HCT116 (cell line): ENCODE measurements around the gene ZSCAN29. TPM values are rescaled to one million over a fixed set of nuclear protein-coding genes. Genes with fewer than 3 reads are reported as not detected.

ENCODE experiments used
- ATAC-seq: fragments of 200-7000 bp; cut with Tn5 transposase; 2 replicates; pipeline ENCODE4 v1.9.1; 2020; ENCODE audit warnings: mild to moderate bottlenecking, moderate library complexity
- BruUV-seq: library from RNA; stranded (reverse); fragments of 400-500 nt; replicated peaks from 2 replicates; lab custom pipeline; 2021; lab: Mats Ljungman, UMichigan
- CTCF ChIA-PET: fragments of 300-600 bp; sonication (Branson Sonifier 250); formaldehyde crosslinking; loops from one replicate; lab custom pipeline; 2021; ENCODE audit warnings: antibody characterized with exemption; lab: Charles Lee
- POLR2A ChIA-PET: fragments of 300-600, 350-600 bp; sonication (Branson Sonifier 250); formaldehyde crosslinking; loops from one replicate; lab custom pipeline; 2021; ENCODE audit warnings: antibody characterized with exemption; lab: Charles Lee
- RAD21 ChIA-PET, 2 experiments: fragments of 300-600 bp; sonication (Branson Sonifier 250); formaldehyde crosslinking; loops; one replicate each; lab custom pipeline; 2023; ENCODE audit warnings: low total read pairs in 2 of 2; ENCODE audit not compliant: uncharacterized antibody in 2 of 2, unreplicated experiment in 2 of 2, low non-redundant PET in 1 of 2; lab: Charles Lee
- DNase-seq: peaks from one replicate; pipeline ENCODE4 v3.0.0-alpha.2; 2010; ENCODE audit warnings: low read depth, low spot score
- H2AFZ ChIP-seq: fragments of 200-600 bp; shearing (Covaris generic), sonication (generic); 2 replicates; pipeline ENCODE4 v1.6.1; 2017; ENCODE audit warnings: low read depth, mixed run types, mixed read lengths, antibody characterized with exemption, low read length; ENCODE audit not compliant: poor library complexity, severe bottlenecking
- H3K27ac ChIP-seq: 2 replicates; pipeline ENCODE4 v1.5.1; 2012; ENCODE audit warnings: low read depth, low read length
- H3K27me3 ChIP-seq: fragments of 200-600 bp; sonication (generic); 2 replicates; pipeline ENCODE4 v1.6.1; 2016; ENCODE audit warnings: mixed run types, low read length, mixed read lengths; ENCODE audit not compliant: insufficient read depth
- H3K36me3 ChIP-seq, 2 experiments: fragments of 200-500 bp in 1 of 2; fragments of 200-600 bp in 1 of 2; sonication (Bioruptor generic) in 1 of 2; sonication (generic) in 1 of 2; 2 replicates each; pipeline versions ENCODE4 v1.5.1 to v1.6.1; 2014 to 2016; ENCODE audit warnings: low read length in 2 of 2, inconsistent platforms in 1 of 2, mixed read lengths in 1 of 2, mixed run types in 1 of 2; ENCODE audit not compliant: insufficient read depth in 2 of 2, control insufficient read depth in 1 of 2
- H3K4me1 ChIP-seq, 2 experiments: fragments of 200-600 bp in 1 of 2; sonication (generic) in 1 of 2; 2 replicates each; pipeline versions ENCODE4 v1.5.1 to v1.6.1; 2012 to 2017; ENCODE audit warnings: low read length in 2 of 2, inconsistent platforms in 1 of 2, mild to moderate bottlenecking in 1 of 2, mixed read lengths in 1 of 2, mixed run types in 1 of 2, moderate library complexity in 1 of 2; ENCODE audit not compliant: insufficient read depth in 2 of 2, control insufficient read depth in 1 of 2
- H3K4me2 ChIP-seq: fragments of 200-600 bp; sonication (generic); 2 replicates; pipeline ENCODE4 v1.6.1; 2017; ENCODE audit warnings: mixed run types, low read length, mixed read lengths
- H3K4me3 ChIP-seq, 2 experiments: fragments of 200-600 bp in 1 of 2; sonication (generic) in 1 of 2; replicated peaks in 1 of 2; 2 replicates each; pipeline ENCODE4 v1.5.1; 2011 to 2016; ENCODE audit warnings: low read length in 2 of 2, control low read depth in 1 of 2, low read depth in 1 of 2, mild to moderate bottlenecking in 1 of 2, mixed read lengths in 1 of 2, mixed run types in 1 of 2
- H3K79me2 ChIP-seq: fragments of 200-600 bp; sonication (generic); 2 replicates; pipeline ENCODE4 v1.6.1; 2017; ENCODE audit warnings: mild to moderate bottlenecking, mixed run types, low read length, moderate library complexity, mixed read lengths; ENCODE audit not compliant: insufficient read depth
- H3K9ac ChIP-seq: fragments of 200-600 bp; sonication (generic); 2 replicates; pipeline ENCODE4 v1.6.1; 2016; ENCODE audit warnings: low read length, mixed read lengths
- H3K9me2 ChIP-seq: fragments of 200-600 bp; sonication (generic), shearing (Covaris generic); 2 replicates; pipeline ENCODE4 v1.6.1; 2017; ENCODE audit warnings: mixed run types, mild to moderate bottlenecking, moderate library complexity; ENCODE audit not compliant: insufficient read depth
- H3K9me3 ChIP-seq, 2 experiments: fragments of 200-500 bp in 1 of 2; fragments of 200-600 bp in 1 of 2; sonication (Bioruptor generic) in 1 of 2; sonication (generic) in 1 of 2; 2 replicates each; pipeline ENCODE4 v1.6.1; 2014 to 2017; ENCODE audit warnings: low read length in 2 of 2, mixed read lengths in 2 of 2, inconsistent platforms in 1 of 2, low read depth in 1 of 2, mild to moderate bottlenecking in 1 of 2, mixed run types in 1 of 2, moderate library complexity in 1 of 2; ENCODE audit not compliant: control insufficient read depth in 1 of 2, insufficient read depth in 1 of 2
- H4K20me1 ChIP-seq: fragments of 200-600 bp; sonication (generic), shearing (Covaris generic); 2 replicates; pipeline ENCODE4 v1.6.1; 2017; ENCODE audit warnings: mixed run types, mild to moderate bottlenecking, moderate library complexity; ENCODE audit not compliant: insufficient read depth
- ATF3 ChIP-seq: IDR thresholded peaks from 2 replicates; pipeline ENCODE4 v1.6.1; 2012
- CBX3 ChIP-seq: IDR thresholded peaks from 2 replicates; pipeline ENCODE4 v1.6.1; 2012; ENCODE audit warnings: low read depth
- EGR1 ChIP-seq: IDR thresholded peaks from 2 replicates; pipeline ENCODE4 v1.6.1; 2012; ENCODE audit warnings: low read depth
- JUND ChIP-seq: IDR thresholded peaks from 2 replicates; pipeline ENCODE4 v1.6.1; 2012
- POLR2A ChIP-seq: IDR thresholded peaks from 2 replicates; pipeline ENCODE4 v1.7.0; 2011; ENCODE audit warnings: borderline replicate concordance; ENCODE audit not compliant: insufficient read depth, insufficient read length; ENCODE audit errors: extremely low read depth
- POLR2AphosphoS5 ChIP-seq: IDR thresholded peaks from 2 replicates; pipeline ENCODE4 v1.6.1; 2011; ENCODE audit warnings: mild to moderate bottlenecking, low read depth, low read length, moderate library complexity
- intact Hi-C: fragments of 100-400 bp; cut with micrococcal nuclease; formaldehyde crosslinking; loops from 2 replicates; pipeline ENCODE4 v1.10.0; 2022
- total RNA-seq: library from RNA; stranded (reverse); gene quantifications from one replicate; pipeline ENCODE4 v1.2.1, GENCODE V29; 2021; ENCODE audit not compliant: unreplicated experiment
- TF ChIP-seq, protein P1 (sequence below), 3 experiments: fragments of 200-600 bp in 1 of 3; sonication (generic) in 1 of 3; IDR thresholded peaks in 2 of 3; conservative IDR thresholded peaks in 1 of 3; 2 replicates each; pipeline ENCODE4 v1.5.1; 2012 to 2017; ENCODE audit warnings: low read depth in 2 of 3, low read length in 2 of 3, antibody characterized with exemption in 1 of 3, borderline replicate concordance in 1 of 3, control low read depth in 1 of 3, mild to moderate bottlenecking in 1 of 3, mixed read lengths in 1 of 3, mixed run types in 1 of 3, moderate library complexity in 1 of 3; ENCODE audit not compliant: insufficient read depth in 1 of 3
- TF ChIP-seq, protein P2 (sequence below): IDR thresholded peaks from 2 replicates; pipeline ENCODE4 v1.6.1; 2012; ENCODE audit warnings: low read depth

Gene ZSCAN29
- total RNA-seq, 1 experiment from 2014 or later: 27.3 TPM

- Histone ChIP-seq H3K4me2 (no peak overlapping the region), H3K9ac (no peak overlapping the region), H2AFZ (no peak overlapping the region), H4K20me1 (no peaks in the 10 kb centered on the region)
- TF ChIP-seq POLR2AphosphoS5: no peak
- TF ChIP-seq POLR2A: no peak
- TF ChIP-seq CBX3: no peak
- TF ChIP-seq, protein P1, sequence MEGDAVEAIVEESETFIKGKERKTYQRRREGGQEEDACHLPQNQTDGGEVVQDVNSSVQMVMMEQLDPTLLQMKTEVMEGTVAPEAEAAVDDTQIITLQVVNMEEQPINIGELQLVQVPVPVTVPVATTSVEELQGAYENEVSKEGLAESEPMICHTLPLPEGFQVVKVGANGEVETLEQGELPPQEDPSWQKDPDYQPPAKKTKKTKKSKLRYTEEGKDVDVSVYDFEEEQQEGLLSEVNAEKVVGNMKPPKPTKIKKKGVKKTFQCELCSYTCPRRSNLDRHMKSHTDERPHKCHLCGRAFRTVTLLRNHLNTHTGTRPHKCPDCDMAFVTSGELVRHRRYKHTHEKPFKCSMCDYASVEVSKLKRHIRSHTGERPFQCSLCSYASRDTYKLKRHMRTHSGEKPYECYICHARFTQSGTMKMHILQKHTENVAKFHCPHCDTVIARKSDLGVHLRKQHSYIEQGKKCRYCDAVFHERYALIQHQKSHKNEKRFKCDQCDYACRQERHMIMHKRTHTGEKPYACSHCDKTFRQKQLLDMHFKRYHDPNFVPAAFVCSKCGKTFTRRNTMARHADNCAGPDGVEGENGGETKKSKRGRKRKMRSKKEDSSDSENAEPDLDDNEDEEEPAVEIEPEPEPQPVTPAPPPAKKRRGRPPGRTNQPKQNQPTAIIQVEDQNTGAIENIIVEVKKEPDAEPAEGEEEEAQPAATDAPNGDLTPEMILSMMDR (IDR thresholded peaks at IDR 0.05 in 2 of 3, conservative IDR thresholded peaks at IDR 0.05 in 1 of 3; ENCODE audit: borderline replicate concordance in 1 of 3, insufficient read depth in 1 of 3, low read depth in 2 of 3, low read length in 2 of 3): no peak
- TF ChIP-seq, protein P2, sequence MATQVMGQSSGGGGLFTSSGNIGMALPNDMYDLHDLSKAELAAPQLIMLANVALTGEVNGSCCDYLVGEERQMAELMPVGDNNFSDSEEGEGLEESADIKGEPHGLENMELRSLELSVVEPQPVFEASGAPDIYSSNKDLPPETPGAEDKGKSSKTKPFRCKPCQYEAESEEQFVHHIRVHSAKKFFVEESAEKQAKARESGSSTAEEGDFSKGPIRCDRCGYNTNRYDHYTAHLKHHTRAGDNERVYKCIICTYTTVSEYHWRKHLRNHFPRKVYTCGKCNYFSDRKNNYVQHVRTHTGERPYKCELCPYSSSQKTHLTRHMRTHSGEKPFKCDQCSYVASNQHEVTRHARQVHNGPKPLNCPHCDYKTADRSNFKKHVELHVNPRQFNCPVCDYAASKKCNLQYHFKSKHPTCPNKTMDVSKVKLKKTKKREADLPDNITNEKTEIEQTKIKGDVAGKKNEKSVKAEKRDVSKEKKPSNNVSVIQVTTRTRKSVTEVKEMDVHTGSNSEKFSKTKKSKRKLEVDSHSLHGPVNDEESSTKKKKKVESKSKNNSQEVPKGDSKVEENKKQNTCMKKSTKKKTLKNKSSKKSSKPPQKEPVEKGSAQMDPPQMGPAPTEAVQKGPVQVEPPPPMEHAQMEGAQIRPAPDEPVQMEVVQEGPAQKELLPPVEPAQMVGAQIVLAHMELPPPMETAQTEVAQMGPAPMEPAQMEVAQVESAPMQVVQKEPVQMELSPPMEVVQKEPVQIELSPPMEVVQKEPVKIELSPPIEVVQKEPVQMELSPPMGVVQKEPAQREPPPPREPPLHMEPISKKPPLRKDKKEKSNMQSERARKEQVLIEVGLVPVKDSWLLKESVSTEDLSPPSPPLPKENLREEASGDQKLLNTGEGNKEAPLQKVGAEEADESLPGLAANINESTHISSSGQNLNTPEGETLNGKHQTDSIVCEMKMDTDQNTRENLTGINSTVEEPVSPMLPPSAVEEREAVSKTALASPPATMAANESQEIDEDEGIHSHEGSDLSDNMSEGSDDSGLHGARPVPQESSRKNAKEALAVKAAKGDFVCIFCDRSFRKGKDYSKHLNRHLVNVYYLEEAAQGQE: no peak
- no peak for TF ChIP-seq JUND
- no peak for TF ChIP-seq EGR1
- TF ChIP-seq ATF3: no peak
- TF ChIP-seq, all 23 proteins: peak for 0
- intact Hi-C loops: no loop called here
- no peaks in the 10 kb centered on the region for H3K4me1 ChIP-seq
- CTCF ChIA-PET: no interaction called here
- ATAC-seq (no peak), DNase-seq (no peak)
- no peaks in the 10 kb centered on the region for H3K79me2 ChIP-seq
- RAD21 ChIA-PET: no interaction called here
- no peak overlapping the region for H3K27ac ChIP-seq
- no peaks in the 10 kb centered on the region for H3K9me3 ChIP-seq
- BruUV-seq: no TSS peak
- H3K27me3 ChIP-seq: no peaks in the 10 kb centered on the region
- POLR2A ChIA-PET: no interaction called here
- peaks cover 21 to 35% of the 10 kb centered on the region in 2 experiments for H3K36me3 ChIP-seq
- no peaks in the 10 kb centered on the region for H3K9me2 ChIP-seq
- H3K4me3 ChIP-seq: no peak overlapping the region
Measured at GRCh38 chr15:43420435-43420834, 49.6 kb upstream of the ZSCAN29 start.
